Nucleus accumbens (tissue), 56 donors: Measurements from ENCODE around the gene SLC25A10.

Experiments used
- DNase-seq, 56 donors: peaks; one replicate each; lab custom pipeline; 2025; lab: John Stamatoyannopoulos, UW

SLC25A10 gene

GRCh38 chr17:81717049-81717765, 5.1 kb downstream of the SLC25A10 start:
- no peak for DNase-seq

GRCh38 chr17:81717766-81718089, 5.6 kb downstream of the SLC25A10 start:
- DNase-seq: no peak

GRCh38 chr17:81719410-81720266, 7.6 kb downstream of the SLC25A10 start:
- peak in 17 of 56 donors; percentile 14 to 65 (median 37) for DNase-seq

- DNase-seq: no peak
Measured at GRCh38 chr17:81720267-81721071, 8.4 kb downstream of the SLC25A10 start.

GRCh38 chr17:81722184-81723120, 10.4 kb downstream of the SLC25A10 start:
- peak in 22 of 56 donors; percentile 8 to 71 (median 24) for DNase-seq

- DNase-seq: no peak
Measured at GRCh38 chr17:81723651-81724209, 11.6 kb downstream of the SLC25A10 start.

- DNase-seq: no peak
Measured at GRCh38 chr17:81725439-81725838, 13.4 kb downstream of the SLC25A10 start.

- DNase-seq: no peak
Measured at GRCh38 chr17:81726004-81726403, 13.9 kb downstream of the SLC25A10 start.

- DNase-seq: no peak
Measured at GRCh38 chr17:81727324-81728031, 15.4 kb downstream of the SLC25A10 start.

- peak in 51 of 56 donors; percentile 13 to 88 (median 59) for DNase-seq
Measured at GRCh38 chr17:81733507-81734404, 21.7 kb downstream of the SLC25A10 start.

- no peak for DNase-seq
Measured at GRCh38 chr17:81734405-81735263, 22.6 kb downstream of the SLC25A10 start.

- DNase-seq: peak in 4 of 56 donors; percentile 9 to 28 (median 24)
Measured at GRCh38 chr17:81735264-81736102, 23.4 kb downstream of the SLC25A10 start.

- DNase-seq: no peak
Measured at GRCh38 chr17:81737947-81738800, 26.1 kb downstream of the SLC25A10 start.

GRCh38 chr17:81738801-81739393, 26.8 kb downstream of the SLC25A10 start:
- no peak for DNase-seq
